Measurements from ENCODE around the gene POLR3F.

DNA sequence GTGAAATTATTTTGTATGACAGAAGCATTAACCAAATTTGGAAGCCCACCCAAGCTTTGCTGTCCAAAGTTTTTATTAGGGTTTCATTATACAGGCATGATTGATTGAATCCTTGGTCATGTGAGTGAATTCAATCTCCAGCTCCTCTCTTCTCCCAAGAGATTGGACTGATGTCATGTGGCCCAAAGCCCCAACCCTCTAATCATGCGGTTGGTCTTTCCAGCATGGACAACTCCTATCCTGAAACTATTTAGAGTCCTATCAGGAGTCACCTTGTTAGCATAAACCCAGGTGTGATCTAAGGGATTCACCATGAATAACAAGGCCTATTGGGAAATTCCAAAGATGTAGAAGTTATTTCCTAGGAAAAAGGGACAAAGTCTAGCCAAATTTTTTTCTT is 10.6 kb downstream of the POLR3F start:
- TF ChIP-seq, protein P1, sequence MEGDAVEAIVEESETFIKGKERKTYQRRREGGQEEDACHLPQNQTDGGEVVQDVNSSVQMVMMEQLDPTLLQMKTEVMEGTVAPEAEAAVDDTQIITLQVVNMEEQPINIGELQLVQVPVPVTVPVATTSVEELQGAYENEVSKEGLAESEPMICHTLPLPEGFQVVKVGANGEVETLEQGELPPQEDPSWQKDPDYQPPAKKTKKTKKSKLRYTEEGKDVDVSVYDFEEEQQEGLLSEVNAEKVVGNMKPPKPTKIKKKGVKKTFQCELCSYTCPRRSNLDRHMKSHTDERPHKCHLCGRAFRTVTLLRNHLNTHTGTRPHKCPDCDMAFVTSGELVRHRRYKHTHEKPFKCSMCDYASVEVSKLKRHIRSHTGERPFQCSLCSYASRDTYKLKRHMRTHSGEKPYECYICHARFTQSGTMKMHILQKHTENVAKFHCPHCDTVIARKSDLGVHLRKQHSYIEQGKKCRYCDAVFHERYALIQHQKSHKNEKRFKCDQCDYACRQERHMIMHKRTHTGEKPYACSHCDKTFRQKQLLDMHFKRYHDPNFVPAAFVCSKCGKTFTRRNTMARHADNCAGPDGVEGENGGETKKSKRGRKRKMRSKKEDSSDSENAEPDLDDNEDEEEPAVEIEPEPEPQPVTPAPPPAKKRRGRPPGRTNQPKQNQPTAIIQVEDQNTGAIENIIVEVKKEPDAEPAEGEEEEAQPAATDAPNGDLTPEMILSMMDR (IDR thresholded peaks at IDR 0.05) = no peak
- TF ChIP-seq POLR2A (IDR thresholded peaks at IDR 0.05) = no peak

Measured in body of pancreas (tissue), 4 donors.